ENCODE results near the gene ERBB2. TPM values are rescaled to one million over a fixed set of nuclear protein-coding genes. Genes with fewer than 3 reads are reported as not detected.

ERBB2 gene
- total and polyA plus RNA-seq, 2 of the 13 experiments (the other 11 are each of a cell fraction or from before 2014, with no cell fraction given): 57.7 to 64.1 TPM

DNA sequence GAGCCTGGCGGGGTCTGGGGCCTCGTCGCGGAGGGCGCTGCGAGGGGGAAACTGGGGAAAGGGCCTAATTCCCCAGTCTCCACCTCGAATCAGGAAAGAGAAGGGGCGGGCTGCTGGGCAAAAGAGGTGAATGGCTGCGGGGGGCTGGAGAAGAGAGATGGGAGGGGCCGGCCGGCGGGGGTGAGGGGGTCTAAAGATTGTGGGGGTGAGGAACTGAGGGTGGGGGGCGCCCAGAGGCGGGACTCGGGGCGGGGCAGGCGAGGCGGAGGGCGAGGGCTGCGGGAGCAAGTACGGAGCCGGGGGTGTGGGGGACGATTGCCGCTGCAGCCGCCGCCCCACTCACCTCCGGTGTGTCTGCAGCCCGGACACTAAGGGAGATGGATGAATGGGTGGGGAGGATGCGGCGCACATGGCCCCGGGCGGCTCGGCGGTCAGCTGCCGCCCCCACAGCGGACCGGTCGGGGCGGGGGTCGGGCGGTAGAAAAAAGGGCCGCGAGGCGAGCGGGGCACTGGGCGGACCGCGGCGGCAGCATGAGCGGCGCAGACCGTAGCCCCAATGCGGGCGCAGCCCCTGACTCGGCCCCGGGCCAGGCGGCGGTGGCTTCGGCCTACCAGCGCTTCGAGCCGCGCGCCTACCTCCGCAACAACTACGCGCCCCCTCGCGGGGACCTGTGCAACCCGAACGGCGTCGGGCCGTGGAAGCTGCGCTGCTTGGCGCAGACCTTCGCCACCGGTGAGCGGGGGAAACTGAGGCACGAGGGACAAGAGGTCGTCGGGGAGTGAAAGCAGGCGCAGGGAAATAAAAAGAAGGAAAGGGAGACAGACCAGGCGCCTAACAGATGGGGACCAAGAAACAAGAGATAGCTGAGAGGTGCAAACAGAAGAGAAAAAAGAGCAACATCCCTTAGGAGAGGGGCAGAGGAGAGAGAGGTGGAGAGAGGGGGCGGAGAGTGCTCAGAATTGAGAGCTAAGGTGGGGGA is 31.6 kb upstream of the ERBB2 start, which contains the start of gene PNMT (continued):
- TF ChIP-seq, protein P1, sequence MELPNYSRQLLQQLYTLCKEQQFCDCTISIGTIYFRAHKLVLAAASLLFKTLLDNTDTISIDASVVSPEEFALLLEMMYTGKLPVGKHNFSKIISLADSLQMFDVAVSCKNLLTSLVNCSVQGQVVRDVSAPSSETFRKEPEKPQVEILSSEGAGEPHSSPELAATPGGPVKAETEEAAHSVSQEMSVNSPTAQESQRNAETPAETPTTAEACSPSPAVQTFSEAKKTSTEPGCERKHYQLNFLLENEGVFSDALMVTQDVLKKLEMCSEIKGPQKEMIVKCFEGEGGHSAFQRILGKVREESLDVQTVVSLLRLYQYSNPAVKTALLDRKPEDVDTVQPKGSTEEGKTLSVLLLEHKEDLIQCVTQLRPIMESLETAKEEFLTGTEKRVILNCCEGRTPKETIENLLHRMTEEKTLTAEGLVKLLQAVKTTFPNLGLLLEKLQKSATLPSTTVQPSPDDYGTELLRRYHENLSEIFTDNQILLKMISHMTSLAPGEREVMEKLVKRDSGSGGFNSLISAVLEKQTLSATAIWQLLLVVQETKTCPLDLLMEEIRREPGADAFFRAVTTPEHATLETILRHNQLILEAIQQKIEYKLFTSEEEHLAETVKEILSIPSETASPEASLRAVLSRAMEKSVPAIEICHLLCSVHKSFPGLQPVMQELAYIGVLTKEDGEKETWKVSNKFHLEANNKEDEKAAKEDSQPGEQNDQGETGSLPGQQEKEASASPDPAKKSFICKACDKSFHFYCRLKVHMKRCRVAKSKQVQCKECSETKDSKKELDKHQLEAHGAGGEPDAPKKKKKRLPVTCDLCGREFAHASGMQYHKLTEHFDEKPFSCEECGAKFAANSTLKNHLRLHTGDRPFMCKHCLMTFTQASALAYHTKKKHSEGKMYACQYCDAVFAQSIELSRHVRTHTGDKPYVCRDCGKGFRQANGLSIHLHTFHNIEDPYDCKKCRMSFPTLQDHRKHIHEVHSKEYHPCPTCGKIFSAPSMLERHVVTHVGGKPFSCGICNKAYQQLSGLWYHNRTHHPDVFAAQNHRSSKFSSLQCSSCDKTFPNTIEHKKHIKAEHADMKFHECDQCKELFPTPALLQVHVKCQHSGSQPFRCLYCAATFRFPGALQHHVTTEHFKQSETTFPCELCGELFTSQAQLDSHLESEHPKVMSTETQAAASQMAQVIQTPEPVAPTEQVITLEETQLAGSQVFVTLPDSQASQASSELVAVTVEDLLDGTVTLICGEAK (IDR thresholded peaks at IDR 0.05): 0 out of 2 replicates have a peak, but pooled peaks have one; percentile 22
- TF ChIP-seq, protein P1 (CRISPR knock-in tag; IDR thresholded peaks at IDR 0.05): peak; percentile 71
- peak; percentile 39; the same call in 1 of the 2 replicates for TF ChIP-seq ZNF878 (CRISPR knock-in tag; IDR thresholded peaks at IDR 0.05)
- TF ChIP-seq ZBTB3 (CRISPR knock-in tag; IDR thresholded peaks at IDR 0.05; ENCODE audit: borderline replicate concordance, low read depth): no peak
- 0 out of 2 replicates have a peak, but pooled peaks have one; percentile 44 for TF ChIP-seq ZNF232 (CRISPR knock-in tag; IDR thresholded peaks at IDR 0.05; ENCODE audit: borderline replicate concordance)
- 0 out of 2 replicates have a peak, but pooled peaks have one; percentile 14 for TF ChIP-seq NAIF1 (CRISPR knock-in tag; IDR thresholded peaks at IDR 0.05; ENCODE audit: borderline replicate concordance)
- no peak for TF ChIP-seq ZNF773 (CRISPR knock-in tag; IDR thresholded peaks at IDR 0.05; ENCODE audit: borderline replicate concordance)
- TF ChIP-seq ZNF841 (CRISPR knock-in tag; IDR thresholded peaks at IDR 0.05; ENCODE audit: borderline replicate concordance): no peak
- TF ChIP-seq PCBP2 (optimal IDR thresholded peaks at IDR 0.05; ENCODE audit: low read depth, low read length, poor library complexity, severe bottlenecking): no peak
- TF ChIP-seq ZNF703 (CRISPR knock-in tag; IDR thresholded peaks at IDR 0.05; ENCODE audit: borderline replicate concordance): 0 out of 2 replicates have a peak, but pooled peaks have one; percentile 70
- TF ChIP-seq ZNF746 (CRISPR knock-in tag; IDR thresholded peaks at IDR 0.05): peak; percentile 29; the same call in 1 of the 2 replicates
- TF ChIP-seq, protein P2, sequence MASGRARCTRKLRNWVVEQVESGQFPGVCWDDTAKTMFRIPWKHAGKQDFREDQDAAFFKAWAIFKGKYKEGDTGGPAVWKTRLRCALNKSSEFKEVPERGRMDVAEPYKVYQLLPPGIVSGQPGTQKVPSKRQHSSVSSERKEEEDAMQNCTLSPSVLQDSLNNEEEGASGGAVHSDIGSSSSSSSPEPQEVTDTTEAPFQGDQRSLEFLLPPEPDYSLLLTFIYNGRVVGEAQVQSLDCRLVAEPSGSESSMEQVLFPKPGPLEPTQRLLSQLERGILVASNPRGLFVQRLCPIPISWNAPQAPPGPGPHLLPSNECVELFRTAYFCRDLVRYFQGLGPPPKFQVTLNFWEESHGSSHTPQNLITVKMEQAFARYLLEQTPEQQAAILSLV (CRISPR knock-in tag; IDR thresholded peaks at IDR 0.05; ENCODE audit: borderline replicate concordance): peak; percentile 43; the same call in 1 of the 2 replicates
- TF ChIP-seq CEBPG (CRISPR knock-in tag; IDR thresholded peaks at IDR 0.05): peak; percentile 62
- 0 out of 2 replicates have a peak, but pooled peaks have one; percentile 40 for TF ChIP-seq ARNTL (CRISPR knock-in tag; IDR thresholded peaks at IDR 0.05)
- 0 out of 2 replicates have a peak, but pooled peaks have one; percentile 76 for TF ChIP-seq ZNF670 (CRISPR knock-in tag; IDR thresholded peaks at IDR 0.05; ENCODE audit: borderline replicate concordance)
- no peak for TF ChIP-seq CENPT (CRISPR knock-in tag; IDR thresholded peaks at IDR 0.05; ENCODE audit: low read depth)
- no peak for TF ChIP-seq MAFK (conservative IDR thresholded peaks at IDR 0.05 in 1 of 2, IDR thresholded peaks at IDR 0.05 in 1 of 2; ENCODE audit: low read length in 2 of 2)
